ENCODE measurements around the gene SGF29. TPM values are rescaled to one million over a fixed set of nuclear protein-coding genes. Genes with fewer than 3 reads are reported as not detected.

The SGF29 gene
- total and polyA plus RNA-seq, 2 of the 8 experiments (the other 6 are each of a cell fraction or from before 2014, with no cell fraction given), result 3.1 to 22.7 TPM

- H2BK12ac ChIP-seq (ENCODE audit: low read depth, low read length), result no peak overlapping the region
- H3K4me2 ChIP-seq (ENCODE audit: insufficient read depth in 1 of 2, low read depth in 2 of 2, low read length in 2 of 2), result no peak overlapping the region
- H3K79me2 ChIP-seq (ENCODE audit: control insufficient read depth in 1 of 2, insufficient read depth in 2 of 2, low read length in 2 of 2), result no peaks in the 10 kb centered on the region
- 0 out of 2 replicates have a peak, but pooled peaks cover 2% of the 10 kb centered on the region for H3K23me2 ChIP-seq (ENCODE audit: low read depth, low read length)
- H3K56ac ChIP-seq (replicated peaks; ENCODE audit: insufficient read length, low read depth, low read length), result no peak overlapping the region
- FAIRE-seq (no peak), DNase-seq (ENCODE audit: low read depth in 1 of 2, low spot score in 2 of 2) (no peak)
- 0 out of 7 replicates have a peak, but pooled peaks cover 0 to 2% (median 0%) of the 10 kb centered on the region in 4 experiments for H3K27me3 ChIP-seq (replicated peaks in 1 of 4; ENCODE audit: control insufficient read depth in 3 of 4, extremely low read depth in 1 of 4, insufficient read depth in 3 of 4, low read length in 3 of 4)
- H2BK5ac ChIP-seq (ENCODE audit: low read depth, low read length), result no peak overlapping the region
- no peak overlapping the region for H2BK120ac ChIP-seq (replicated peaks; ENCODE audit: low read depth, low read length)
- TF ChIP-seq CREB1 (IDR thresholded peaks at IDR 0.05) (no peak), HDAC6 (IDR thresholded peaks at IDR 0.05; ENCODE audit: low read depth, low read length) (no peak), CTBP2 (IDR thresholded peaks at IDR 0.05; ENCODE audit: borderline replicate concordance, insufficient read depth, insufficient read length, low read length) (no peak), RNF2 (IDR thresholded peaks at IDR 0.05; ENCODE audit: borderline replicate concordance, low read depth, low read length, missing control alignments, poor library complexity, severe bottlenecking) (no peak), JUN (IDR thresholded peaks at IDR 0.05; ENCODE audit: low read depth, low read length) (no peak), BCL11A (IDR thresholded peaks at IDR 0.05; ENCODE audit: low read depth in 2 of 2, low read length in 2 of 2) (no peak), EZH2 (IDR thresholded peaks at IDR 0.05; ENCODE audit: low read depth, low read length, severe bottlenecking) (no peak), SIX5 (IDR thresholded peaks at IDR 0.05; ENCODE audit: low read depth, low read length) (no peak), ZNF274 (IDR thresholded peaks at IDR 0.05; ENCODE audit: borderline replicate concordance, extremely low read depth, low read length) (no peak), BACH1 (IDR thresholded peaks at IDR 0.05; ENCODE audit: low read length) (no peak), KDM5A (IDR thresholded peaks at IDR 0.05; ENCODE audit: low read length) (no peak)
- TF ChIP-seq, protein P1, sequence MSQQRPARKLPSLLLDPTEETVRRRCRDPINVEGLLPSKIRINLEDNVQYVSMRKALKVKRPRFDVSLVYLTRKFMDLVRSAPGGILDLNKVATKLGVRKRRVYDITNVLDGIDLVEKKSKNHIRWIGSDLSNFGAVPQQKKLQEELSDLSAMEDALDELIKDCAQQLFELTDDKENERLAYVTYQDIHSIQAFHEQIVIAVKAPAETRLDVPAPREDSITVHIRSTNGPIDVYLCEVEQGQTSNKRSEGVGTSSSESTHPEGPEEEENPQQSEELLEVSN (IDR thresholded peaks at IDR 0.05), result no peak
- no peak overlapping the region for H3K23ac ChIP-seq (ENCODE audit: insufficient read length)
- CTCF ChIA-PET (ENCODE audit: partially characterized antibody), result interaction anchor here (1.2 kb wide), 1 partner anchor 13 kb away, joined by 4 read pairs; no protein-coding TSS in a partner anchor
- H3K4me3 ChIP-seq (ENCODE audit: extremely low read depth in 1 of 4, insufficient read depth in 2 of 4, low read depth in 3 of 4, low read length in 4 of 4), result no peak overlapping the region
- no peaks in the 10 kb centered on the region for H3K9me3 ChIP-seq (ENCODE audit: insufficient read depth in 2 of 2, low read depth in 1 of 2, low read length in 1 of 2)
- H3K4ac ChIP-seq (replicated peaks; ENCODE audit: insufficient read length, low read depth, low read length), result no peak overlapping the region
- H3K14ac ChIP-seq (ENCODE audit: insufficient read length), result no peak overlapping the region
- H2BK15ac ChIP-seq (ENCODE audit: low read length), result no peak overlapping the region
- no peak overlapping the region for H3K18ac ChIP-seq (ENCODE audit: extremely low read depth, low read length)
- H2AFZ ChIP-seq (ENCODE audit: low read length), result no peak overlapping the region; the same call in 1 of the 2 replicates
- no peaks in the 10 kb centered on the region for H3K4me1 ChIP-seq (replicated peaks in 1 of 4; ENCODE audit: control insufficient read depth in 3 of 4, insufficient read depth in 4 of 4, low read length in 3 of 4)
- no peaks in the 10 kb centered on the region for H3K79me1 ChIP-seq (ENCODE audit: low read depth, low read length)
- no peaks in the 10 kb centered on the region for H3K36me3 ChIP-seq (ENCODE audit: control insufficient read depth in 2 of 4, insufficient read depth in 4 of 4, low read length in 3 of 4)
- H4K20me1 ChIP-seq (replicated peaks in 1 of 2; ENCODE audit: control insufficient read depth in 1 of 2, insufficient read depth in 2 of 2, low read length in 2 of 2), result no peaks in the 10 kb centered on the region
- 84% methylated on average over 3 of the region's 3 CpGs; no CpG with 5 or more reads in 1 of the 2 experiments for WGBS, 2 experiments (ENCODE audit: extremely low coverage in 1 of 2, insufficient coverage in 1 of 2, insufficient read length in 1 of 2, insufficient replicate concordance in 2 of 2, low coverage in 1 of 2, low lambda C conversion rate in 2 of 2, missing lambda C conversion rate in 1 of 2)
- no peak overlapping the region for H4K5ac ChIP-seq (ENCODE audit: insufficient read length, low read depth, low read length)
- H4K8ac ChIP-seq (ENCODE audit: extremely low read depth, insufficient read depth, low read length), result 0 out of 2 replicates have a peak overlapping the region, but pooled peaks have one; percentile 20
- H3K27ac ChIP-seq (ENCODE audit: low read depth, low read length), result no peak overlapping the region
- H2BK20ac ChIP-seq (ENCODE audit: low read length), result no peak overlapping the region
- no peak overlapping the region for H2AK5ac ChIP-seq (ENCODE audit: low read depth, low read length)
- H4K91ac ChIP-seq (replicated peaks; ENCODE audit: insufficient read length, low read length), result no peak overlapping the region
- POLR2A ChIA-PET (ENCODE audit: partially characterized antibody), result no interaction called here
- no peak overlapping the region for H3K9ac ChIP-seq (replicated peaks in 1 of 4; ENCODE audit: extremely low read depth in 1 of 4, low read depth in 3 of 4, low read length in 3 of 4)
These were observed 42.7 kb upstream of the SGF29 start for GRCh38 chr16:28511031-28511430.

All from H1 (cell line).